Naive thymus-derived CD8-positive, alpha-beta T cell (primary cell): Measurements from ENCODE around the gene PSMD13. TPM values are rescaled to one million over a fixed set of nuclear protein-coding genes. Genes with fewer than 3 reads are reported as not detected.
"Not testable (repeated sequence)": the region's sequence is repeated elsewhere in the genome, so short reads cannot be mapped to it uniquely, and the experiment has no call there.

Experiments used
- ATAC-seq, 2 donors: fragments of 150-1000 bp; cut with Tn5 transposase in 1 of 2; sonication (Bioruptor Pico), chemical (Tn5 transposase) in 1 of 2; 1 replicate in 1 of 2; 2 replicates in 1 of 2; pipeline ENCODE4 v1.10.0; 2021; ENCODE audit warnings: mild to moderate bottlenecking in 2 of 2, moderate library complexity in 2 of 2
- POLR2A ChIA-PET: fragments of 350-600 bp; sonication (Branson Sonifier 250); formaldehyde crosslinking; loops from one replicate; lab custom pipeline; 2021; ENCODE audit warnings: antibody characterized with exemption; lab: Charles Lee
- DNase-seq, 10 donors: peaks; one replicate each; pipeline versions ENCODE4 v3.0.0 to v3.0.0-alpha.2; 2020 to 2022
- H3K27ac Mint-ChIP-seq, 10 donors: one replicate each; pipeline ENCODE4 v1.8.0; 2020 to 2022; ENCODE audit warnings: mild to moderate bottlenecking in 10 of 10, mixed read lengths in 10 of 10, moderate library complexity in 4 of 10, inconsistent platforms in 1 of 10
- H3K27me3 Mint-ChIP-seq, 5 donors: one replicate each; pipeline ENCODE4 v1.8.0; 2021 to 2022; ENCODE audit warnings: mixed read lengths in 5 of 5
- H3K36me3 Mint-ChIP-seq, 3 donors: one replicate each; pipeline ENCODE4 v1.8.0; 2020 to 2022; ENCODE audit warnings: mixed read lengths in 3 of 3, mild to moderate bottlenecking in 2 of 3, inconsistent platforms in 1 of 3
- H3K4me1 Mint-ChIP-seq, 4 donors: one replicate each; pipeline ENCODE4 v1.8.0; 2021 to 2022; ENCODE audit warnings: mixed read lengths in 4 of 4
- H3K4me3 Mint-ChIP-seq, 10 donors: one replicate each; pipeline ENCODE4 v1.8.0; 2020 to 2022; ENCODE audit warnings: mild to moderate bottlenecking in 10 of 10, mixed read lengths in 10 of 10, moderate library complexity in 6 of 10, inconsistent platforms in 1 of 10
- H3K9me3 Mint-ChIP-seq, 9 donors: one replicate each; pipeline ENCODE4 v1.8.0; 2020 to 2022; ENCODE audit warnings: mixed read lengths in 9 of 9, mild to moderate bottlenecking in 3 of 9, inconsistent platforms in 1 of 9, moderate library complexity in 1 of 9
- polyA plus RNA-seq, 3 donors: library from polyadenylated mRNA; unstranded; fragments of 300-500 nt; fragmentation: Illumina TruSeq; gene quantifications; one replicate each; pipeline ENCODE4 v1.2.3, GENCODE V29; 2021
- total RNA-seq, 8 experiments: library from RNA in 2 of 8; stranded (reverse) in 2 of 8; gene quantifications; one replicate each; pipeline ENCODE4 v1.2.3 and lab custom pipeline; 2021 to 2026

The PSMD13 gene
- total RNA-seq (10 to 100 TPM; 94.4 to 99.0 TPM), polyA plus RNA-seq (100 to 1,000 TPM; 196 to 223 (median 208) TPM), total RNA-seq (lab: John Stamatoyannopoulos, UW) (53.6 to 238 (median 88.7) reads per million in 6 experiments)

DNA sequence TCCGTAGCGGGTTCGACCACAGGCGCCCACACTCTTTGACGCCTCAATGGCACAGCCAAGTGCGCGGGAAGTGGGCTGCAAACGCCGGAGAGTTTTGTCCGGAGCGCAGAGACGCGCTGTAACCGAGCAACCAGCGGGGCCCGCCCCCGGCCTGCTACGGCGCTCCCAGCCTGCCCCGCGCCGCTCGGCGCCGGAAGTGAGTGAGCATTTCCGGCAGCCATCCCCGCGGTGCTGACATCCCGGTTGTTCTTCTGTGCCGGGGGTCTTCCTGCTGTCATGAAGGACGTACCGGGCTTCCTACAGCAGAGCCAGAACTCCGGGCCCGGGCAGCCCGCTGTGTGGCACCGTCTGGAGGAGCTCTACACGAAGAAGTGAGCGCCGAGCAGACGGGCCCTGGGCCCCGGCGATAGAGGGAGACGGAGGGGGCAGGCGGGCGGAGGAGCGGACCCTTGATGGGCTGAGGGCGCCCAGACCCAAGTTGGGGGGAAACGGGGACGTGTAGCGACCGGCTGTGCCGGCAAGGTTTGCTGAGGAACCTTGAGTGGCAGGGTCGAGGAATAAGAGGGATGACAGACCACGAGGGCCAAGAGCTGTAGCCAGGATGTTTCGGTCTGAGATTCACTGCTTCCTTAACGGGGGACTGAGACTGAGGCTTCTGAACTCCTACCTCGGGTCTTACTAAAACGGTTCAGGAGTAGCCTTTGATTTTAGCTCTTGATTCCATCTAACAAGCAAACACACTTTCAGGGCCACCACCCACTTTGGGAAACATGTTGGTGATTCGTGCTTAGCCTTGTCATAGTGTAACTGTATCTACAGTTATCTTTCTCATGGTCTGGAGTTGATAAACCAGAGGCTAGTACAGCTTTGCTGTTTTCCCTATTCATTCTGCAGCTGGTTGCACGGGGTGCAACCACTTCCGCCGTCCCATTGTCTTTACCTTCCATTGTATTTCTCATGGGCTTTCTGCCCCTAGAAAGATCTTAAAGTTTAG, at the start of gene PSMD13:
PSMD13 (plus strand) TSS at position 203 of the 994 bp plus-strand sequence; CDS start at position 277, 74 bp downstream.
- no peaks in the 10 kb centered on the region for H3K9me3 Mint-ChIP-seq
- POLR2A ChIA-PET: interaction anchor here (0.6 to 6.3 kb wide), 16 partner anchors 10 to 219 kb away, joined by 3 to 76 read pairs (median 4); partner anchors contain the start of genes BET1L, NLRP6, PGGHG and RIC8A
- H3K36me3 Mint-ChIP-seq: peaks cover 4 to 40% (median 8%) of the 10 kb centered on the region in 3 donors
- DNase-seq: peak; percentile 82 to 91 (median 86)
- peak within 1 kb of the TSS; percentile 89 to 100 (median 100) for H3K27ac Mint-ChIP-seq
- no peaks in the 10 kb centered on the region for H3K27me3 Mint-ChIP-seq
- ATAC-seq: peak; percentile 80 to 83
- peak within 1 kb of the TSS; percentile 93 to 99 (median 98) for H3K4me3 Mint-ChIP-seq
- H3K4me1 Mint-ChIP-seq: peaks cover 20 to 61% (median 46%) of the 10 kb centered on the region in 4 donors

DNA sequence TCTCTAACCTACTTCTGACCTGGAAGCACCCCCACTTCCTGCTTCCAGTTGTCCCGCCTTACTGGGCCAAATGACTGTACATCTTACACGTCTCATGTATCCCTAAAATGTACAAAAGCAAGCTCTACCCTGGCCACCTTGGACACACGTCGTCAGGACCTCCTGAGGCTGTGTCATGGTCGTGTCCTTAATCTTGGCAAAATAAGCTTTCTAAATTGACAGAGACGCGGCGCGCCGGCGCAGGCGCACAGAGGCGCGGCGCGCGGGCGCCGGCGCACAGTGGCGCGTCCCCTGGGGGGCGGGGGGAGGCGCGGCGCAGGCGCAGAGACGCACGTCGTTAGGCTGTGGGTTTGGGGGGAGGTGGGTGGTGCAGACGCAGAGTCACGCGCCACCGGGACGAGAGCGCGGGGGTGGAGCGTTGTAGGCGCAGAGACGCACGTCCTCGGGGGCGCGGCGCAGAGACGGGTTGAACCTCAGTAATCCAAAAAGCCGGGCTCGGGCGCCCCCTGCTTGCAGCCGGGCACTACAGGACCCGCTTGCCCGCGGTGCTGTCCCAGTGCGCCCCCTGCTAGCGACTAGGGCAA, 47.5 kb upstream of the PSMD13 start:
- H3K9me3 Mint-ChIP-seq, H3K27me3 Mint-ChIP-seq, H3K4me1 Mint-ChIP-seq, ATAC-seq, POLR2A ChIA-PET, H3K4me3 Mint-ChIP-seq, H3K36me3 Mint-ChIP-seq, H3K27ac Mint-ChIP-seq: not testable (repeated sequence)
- DNase-seq: peak in 3 of 10 donors; percentile 0 to 50 (median 15)

DNA sequence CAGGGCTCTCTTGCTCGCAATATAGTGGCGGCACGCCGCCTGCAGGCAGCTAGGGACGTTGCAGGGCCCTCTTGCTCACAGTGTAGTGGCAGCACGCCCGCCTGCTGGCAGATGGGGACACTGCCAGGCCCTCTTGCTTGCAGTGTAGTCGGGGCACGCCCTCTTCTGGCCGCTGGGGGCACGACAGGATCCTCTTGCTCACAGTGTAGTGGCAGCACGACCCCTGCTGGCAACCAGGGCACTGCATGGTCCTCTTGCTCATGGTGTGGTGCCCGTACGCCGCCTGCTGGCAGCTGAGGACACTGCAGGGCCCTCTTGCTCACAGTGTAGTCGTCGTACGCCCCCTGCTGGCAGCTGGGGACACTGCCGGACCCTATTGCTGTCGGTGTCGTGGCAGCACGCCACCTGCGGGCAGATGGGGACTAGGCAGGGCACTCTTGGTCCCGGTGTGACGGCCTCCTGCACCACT, 46.9 kb upstream of the PSMD13 start:
- H3K4me3 Mint-ChIP-seq, H3K4me1 Mint-ChIP-seq, POLR2A ChIA-PET, H3K27me3 Mint-ChIP-seq, H3K36me3 Mint-ChIP-seq, H3K9me3 Mint-ChIP-seq, H3K27ac Mint-ChIP-seq: not testable (repeated sequence)
- ATAC-seq: peak; percentile 28 to 66
- peak in 6 of 10 donors; percentile 8 to 53 (median 38) for DNase-seq

DNA sequence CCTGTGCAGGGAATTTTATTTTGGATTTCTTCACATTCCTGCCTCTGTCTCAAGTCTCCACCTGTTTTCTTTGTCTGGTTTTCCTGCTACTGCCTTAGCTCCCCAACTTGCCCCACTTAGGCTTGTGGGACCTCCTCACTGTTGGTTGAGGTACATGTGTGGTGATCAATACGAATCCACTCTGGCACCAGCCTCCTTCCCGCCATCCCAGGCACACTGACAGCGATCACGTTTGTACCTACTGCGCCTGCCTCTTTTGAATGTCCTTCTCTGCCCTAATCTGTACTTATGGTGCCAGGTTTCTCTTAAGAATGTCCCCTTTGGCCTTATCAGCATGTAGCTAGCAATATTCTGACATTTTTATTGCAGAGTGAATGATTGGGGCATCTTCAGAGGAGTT, 46.2 kb upstream of the PSMD13 start:
- H3K36me3 Mint-ChIP-seq, H3K27me3 Mint-ChIP-seq, ATAC-seq, H3K4me3 Mint-ChIP-seq, H3K4me1 Mint-ChIP-seq, H3K9me3 Mint-ChIP-seq, POLR2A ChIA-PET: not testable (repeated sequence)
- peak overlapping the region in 2 of 10 donors; percentile 38 to 48 for H3K27ac Mint-ChIP-seq
- peak in 1 of 10 donors; percentile 8 for DNase-seq

DNA sequence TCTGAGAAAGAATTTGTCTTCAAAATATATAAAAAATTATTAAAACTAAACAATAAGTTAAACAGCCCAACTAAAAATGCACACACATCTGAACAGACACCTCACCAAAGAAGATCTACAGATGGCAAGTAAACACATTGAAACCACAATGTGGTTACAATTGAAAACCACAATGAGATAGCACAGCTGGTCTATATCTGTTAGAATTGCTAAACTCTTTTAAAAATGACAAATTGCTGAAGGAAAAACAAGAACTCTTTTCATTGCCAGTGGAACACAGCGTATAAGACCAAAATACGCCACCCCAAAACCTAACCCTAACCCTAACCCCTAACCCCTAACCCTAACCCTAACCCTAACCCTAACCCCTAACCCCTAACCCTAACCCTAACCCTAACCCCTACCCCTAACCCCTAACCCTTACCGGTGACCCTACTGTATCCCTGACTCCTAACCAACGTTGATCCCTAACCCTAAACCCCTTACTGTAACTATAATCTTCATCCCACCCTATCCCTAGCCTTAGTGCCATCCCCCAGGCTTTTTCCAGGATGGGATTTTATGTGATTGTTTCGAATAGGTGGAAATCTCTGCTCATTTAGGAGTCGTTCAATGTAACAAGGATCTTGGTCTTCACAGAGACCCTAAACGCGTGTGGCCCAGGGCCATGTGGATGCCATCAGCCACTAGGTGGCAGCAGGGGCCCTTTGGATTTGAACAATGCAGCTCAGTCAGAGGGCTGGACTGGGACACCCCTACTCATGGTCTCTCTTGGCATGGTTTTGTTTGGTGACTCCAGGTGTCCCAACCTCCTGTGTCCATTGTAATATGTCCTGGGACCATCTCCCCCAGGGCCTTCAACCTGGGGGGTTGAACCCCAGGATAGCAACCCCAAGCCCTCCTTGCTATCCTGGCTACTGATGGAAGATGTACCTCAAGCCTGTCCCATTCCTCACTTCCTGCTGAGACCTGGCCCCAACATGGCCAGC, 45.0 kb upstream of the PSMD13 start:
- H3K36me3 Mint-ChIP-seq, H3K9me3 Mint-ChIP-seq, POLR2A ChIA-PET, H3K4me1 Mint-ChIP-seq, H3K27me3 Mint-ChIP-seq: not testable (repeated sequence)
- DNase-seq: peak in 9 of 10 donors; percentile 23 to 80 (median 47)
- Mint-ChIP-seq H3K27ac (peak overlapping the region in 5 of 10 donors; percentile 44 to 87 (median 72)), H3K4me3 (peak overlapping the region in 5 of 10 donors; percentile 18 to 62 (median 37))
- peak; percentile 68 to 91 for ATAC-seq

DNA sequence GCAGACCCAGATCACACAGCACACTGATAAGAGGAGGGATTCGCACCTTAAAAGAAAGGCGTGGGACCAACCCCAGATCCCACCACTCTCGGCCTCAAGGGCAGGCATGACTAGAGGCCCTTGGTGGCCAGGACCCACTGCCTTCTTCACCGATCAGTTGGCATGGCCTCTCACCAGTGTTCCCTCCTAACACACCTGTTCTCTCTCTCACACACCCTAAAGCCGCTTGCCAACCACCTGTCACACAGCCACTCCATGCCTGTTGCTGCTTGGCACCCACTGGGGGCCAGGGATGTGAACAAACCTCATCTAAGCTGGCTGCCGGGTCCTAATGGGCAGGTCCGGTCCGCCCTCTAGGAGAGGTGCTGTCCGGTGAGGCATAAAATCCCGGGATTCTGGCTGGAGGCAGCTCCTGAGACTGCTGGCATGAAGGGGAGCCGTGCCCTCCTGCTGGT, 44.1 kb upstream of the PSMD13 start, which contains the start of gene SCGB1C1:
SCGB1C1 (plus strand) TSS at position 405 of the 455 bp plus-strand sequence; CDS start at position 427, 22 bp downstream.
- H3K4me1 Mint-ChIP-seq, POLR2A ChIA-PET, H3K9me3 Mint-ChIP-seq, DNase-seq, H3K27me3 Mint-ChIP-seq, ATAC-seq, H3K36me3 Mint-ChIP-seq: not testable (repeated sequence)
- peak within 1 kb of the TSS in 3 of 10 donors; percentile 67 to 87 (median 72) for H3K27ac Mint-ChIP-seq
- H3K4me3 Mint-ChIP-seq: peak within 1 kb of the TSS in 2 of 10 donors; percentile 18 to 39

DNA sequence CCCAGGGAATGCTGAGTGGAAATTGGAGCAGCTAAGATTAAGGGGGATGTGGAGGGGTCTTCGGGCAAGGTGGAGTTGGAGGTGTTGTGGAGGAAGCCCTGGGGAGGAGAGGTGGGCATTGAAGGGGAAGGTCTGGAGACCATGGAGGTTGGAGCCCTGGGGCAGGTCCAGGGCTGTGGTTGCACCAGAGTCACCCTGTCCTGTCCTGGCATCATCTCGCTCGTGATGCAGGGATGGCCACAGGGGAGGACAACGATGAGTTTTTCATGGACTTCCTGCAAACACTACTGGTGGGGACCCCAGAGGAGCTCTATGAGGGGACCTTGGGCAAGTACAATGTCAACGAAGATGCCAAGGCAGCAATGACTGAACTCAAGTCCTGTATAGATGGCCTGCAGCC, 43.3 kb upstream of the PSMD13 start:
- H3K27ac Mint-ChIP-seq, H3K27me3 Mint-ChIP-seq, H3K4me3 Mint-ChIP-seq, H3K36me3 Mint-ChIP-seq, POLR2A ChIA-PET, H3K4me1 Mint-ChIP-seq, H3K9me3 Mint-ChIP-seq, ATAC-seq: not testable (repeated sequence)
- DNase-seq: peak in 2 of 10 donors; percentile 15 to 23

DNA sequence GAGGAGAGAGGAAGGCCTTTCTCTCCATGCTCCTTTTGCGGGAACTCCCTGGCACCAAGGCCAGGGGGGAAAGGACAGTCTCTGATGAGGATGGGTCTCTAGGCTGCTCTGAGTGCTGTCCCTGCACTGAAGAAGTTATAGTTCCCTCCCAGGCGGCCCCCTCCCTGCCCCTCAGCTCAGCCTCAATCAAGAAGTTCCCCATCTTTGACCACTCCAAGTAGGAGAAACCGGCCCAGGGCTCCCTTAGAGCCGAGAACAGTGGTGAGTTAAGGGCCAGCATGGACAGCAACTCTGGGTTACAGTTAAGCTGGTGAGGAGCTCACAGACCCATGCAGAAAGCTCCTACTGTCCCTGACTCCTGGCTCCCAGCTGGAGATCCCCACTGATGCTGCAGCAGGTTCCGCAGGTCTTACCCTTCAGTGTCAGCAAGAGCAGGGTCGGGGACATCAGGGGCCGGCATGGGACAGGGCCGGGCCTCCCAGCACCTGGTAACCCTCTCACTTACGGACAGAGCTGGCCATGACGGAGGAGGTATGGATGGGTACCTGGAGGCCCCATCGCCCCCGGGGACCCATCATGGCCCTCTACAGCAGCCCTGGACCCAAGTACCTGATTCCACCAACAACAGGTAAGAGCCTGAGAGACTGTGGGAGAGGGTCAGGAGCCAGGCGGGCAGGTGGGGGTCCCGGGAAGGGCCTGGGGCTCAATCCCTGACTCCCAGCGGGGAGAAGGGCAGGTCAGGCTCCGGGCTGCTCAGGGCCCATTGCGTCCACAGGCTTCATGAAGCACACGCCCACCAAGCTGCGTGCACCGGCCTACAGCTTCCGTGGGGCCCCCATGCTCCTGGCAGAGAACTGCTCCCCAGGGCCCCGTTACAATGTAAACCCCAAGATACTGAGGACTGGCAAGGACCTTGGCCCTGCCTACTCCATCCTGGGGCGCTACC, 39.7 kb upstream of the PSMD13 start:
- Mint-ChIP-seq H3K4me1 (peaks cover 7 to 12% (median 12%) of the 10 kb centered on the region in 4 donors), H3K27ac (no peak overlapping the region), H3K27me3 (no peaks in the 10 kb centered on the region), H3K9me3 (no peaks in the 10 kb centered on the region), H3K36me3 (peaks cover 0 to 3% (median 0%) of the 10 kb centered on the region in 3 donors), H3K4me3 (no peak overlapping the region)
- DNase-seq: peak in 1 of 10 donors; percentile 12
- ATAC-seq: no peak
- POLR2A ChIA-PET: interaction anchor here (1.0 to 1.3 kb wide), 2 partner anchors 10 to 220 kb away, joined by 3 to 7 read pairs; partner anchors contain the start of genes BET1L and RIC8A

DNA sequence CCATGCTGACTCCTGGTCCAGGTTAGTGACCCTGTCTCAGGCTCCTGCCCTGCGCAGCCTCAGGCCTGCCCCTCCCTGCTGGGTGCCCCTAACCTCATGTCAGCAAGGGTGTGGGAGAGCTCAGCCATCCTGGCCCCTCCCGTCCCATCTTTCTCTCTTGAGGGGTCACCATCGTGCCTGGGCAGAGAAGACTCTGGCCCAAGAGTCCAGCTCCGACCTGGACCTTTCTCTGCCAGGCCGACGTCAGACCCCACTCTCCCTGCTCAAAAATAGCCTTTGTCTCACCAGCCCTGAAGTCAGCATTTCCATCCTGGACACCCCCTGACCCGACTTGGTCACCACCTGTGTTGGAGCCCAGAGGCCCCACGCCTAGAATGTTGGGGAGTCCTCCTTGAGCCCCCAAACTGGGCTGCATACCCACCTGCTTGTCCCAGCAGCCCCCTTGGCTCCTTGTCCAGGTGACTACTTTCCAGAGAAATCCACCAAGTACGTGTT, 39.0 kb upstream of the PSMD13 start:
- Mint-ChIP-seq H3K4me1 (peaks cover 9 to 18% (median 17%) of the 10 kb centered on the region in 4 donors), H3K27me3 (no peaks in the 10 kb centered on the region), H3K36me3 (peaks cover 0 to 3% (median 0%) of the 10 kb centered on the region in 3 donors), H3K4me3 (peak overlapping the region in 1 of 10 donors; percentile 59), H3K27ac (peak overlapping the region in 4 of 10 donors; percentile 44 to 53 (median 50)), H3K9me3 (no peaks in the 10 kb centered on the region)
- DNase-seq (peak in 1 of 10 donors; percentile 16), ATAC-seq (no peak)
- POLR2A ChIA-PET: interaction anchor here (1.3 to 2.0 kb wide), 2 partner anchors 9 to 10 kb away, joined by 5 to 7 read pairs; partner anchors contain the start of genes BET1L and RIC8A

DNA sequence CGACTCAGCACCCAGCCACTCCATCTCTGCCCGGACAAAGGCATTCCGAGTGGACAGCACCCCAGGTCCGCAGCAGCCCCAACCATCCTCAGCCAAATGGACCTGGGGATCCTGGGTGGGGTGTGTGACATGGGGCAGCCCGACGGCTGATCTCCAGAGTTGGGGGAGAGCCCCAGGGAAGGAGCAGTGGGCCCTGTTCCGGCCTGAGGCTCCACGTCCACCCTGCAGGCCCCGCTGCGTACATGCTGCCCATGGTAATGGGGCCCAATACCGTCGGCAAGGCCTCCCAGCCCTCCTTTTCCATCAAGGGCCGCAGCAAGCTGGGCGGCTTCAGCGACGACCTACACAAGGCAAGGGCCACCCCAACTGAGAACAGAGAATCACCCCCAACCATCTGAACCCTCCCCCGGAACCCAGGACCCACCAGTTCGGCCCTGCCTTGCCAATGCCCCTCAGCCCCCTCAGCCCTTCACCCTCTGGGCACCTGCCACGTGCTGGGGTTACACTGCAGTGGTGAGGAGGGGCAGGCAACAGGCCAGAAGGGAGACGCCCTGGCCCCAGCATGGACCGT, 38.5 kb upstream of the PSMD13 start:
- peaks cover 0 to 4% (median 0%) of the 10 kb centered on the region in 3 donors for H3K36me3 Mint-ChIP-seq
- H3K9me3 Mint-ChIP-seq: no peaks in the 10 kb centered on the region
- H3K27me3 Mint-ChIP-seq: no peaks in the 10 kb centered on the region
- peak overlapping the region in 3 of 10 donors; percentile 43 to 53 (median 53) for H3K27ac Mint-ChIP-seq
- POLR2A ChIA-PET: interaction anchor here (2.0 kb wide), 1 partner anchor 9 kb away, joined by 5 read pairs; the partner anchor contains the start of genes BET1L and RIC8A
- no peak for DNase-seq
- ATAC-seq: no peak
- H3K4me3 Mint-ChIP-seq: no peak overlapping the region
- peaks cover 14 to 24% (median 22%) of the 10 kb centered on the region in 4 donors for H3K4me1 Mint-ChIP-seq
